NCI-H526 (cell line): ENCODE results near the gene SEMA5A.

Source experiments
- DNase-seq, 2 experiments: peaks; one replicate each; lab custom pipeline; 2025; lab: John Stamatoyannopoulos, UW

SEMA5A gene

DNA sequence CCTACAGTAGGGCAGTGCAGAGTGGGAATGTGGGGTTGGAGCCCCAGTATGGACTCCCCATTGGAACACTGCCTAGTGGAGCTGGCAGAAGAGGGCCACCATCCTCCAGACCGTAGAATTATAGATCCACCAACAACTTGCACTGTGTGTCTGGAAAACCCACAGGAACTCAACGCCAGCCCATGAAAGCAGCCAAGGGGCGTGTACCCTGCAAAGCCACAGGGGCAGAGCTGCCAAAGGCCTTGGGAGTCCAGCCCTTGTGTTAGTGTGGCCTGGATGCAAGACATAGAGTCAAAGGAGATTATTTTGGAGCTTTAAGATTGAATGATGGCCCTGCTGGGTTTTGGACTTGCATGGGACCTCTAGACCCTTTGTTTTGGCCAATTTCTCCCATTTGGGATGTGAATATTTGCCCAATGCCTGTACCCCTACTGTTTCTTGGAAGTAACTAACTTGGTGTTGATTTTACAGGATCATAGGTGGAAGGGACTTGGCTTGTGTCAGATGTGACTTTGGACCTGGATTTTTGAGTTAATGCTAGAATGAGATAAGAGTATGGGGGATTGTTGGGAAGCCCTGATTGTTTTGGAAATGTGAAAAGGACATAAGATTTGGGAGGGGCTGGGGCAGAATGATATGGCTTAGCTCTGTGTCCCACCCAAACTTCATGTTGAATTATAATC, 266.8 kb downstream of the SEMA5A start:
- DNase-seq: no peak

DNA sequence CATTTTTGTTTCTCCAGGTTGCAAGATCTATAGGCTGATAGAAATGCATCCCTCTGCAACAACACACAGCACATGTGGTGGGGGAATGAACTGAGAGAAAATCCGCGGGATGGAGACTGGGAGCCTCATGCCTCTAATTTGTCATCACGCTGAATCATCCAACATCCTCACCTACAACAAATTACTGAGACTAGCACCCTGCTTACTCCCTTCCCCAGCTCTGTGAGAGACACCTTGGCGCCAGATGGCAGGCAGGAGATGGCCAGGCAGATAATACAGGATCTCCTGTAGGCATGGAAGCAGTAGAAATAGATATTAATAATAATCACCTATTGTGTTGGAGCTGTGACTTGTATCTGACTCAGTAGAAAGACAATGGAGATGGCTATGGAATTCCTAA, 276.9 kb downstream of the SEMA5A start:
- DNase-seq: no peak

DNA sequence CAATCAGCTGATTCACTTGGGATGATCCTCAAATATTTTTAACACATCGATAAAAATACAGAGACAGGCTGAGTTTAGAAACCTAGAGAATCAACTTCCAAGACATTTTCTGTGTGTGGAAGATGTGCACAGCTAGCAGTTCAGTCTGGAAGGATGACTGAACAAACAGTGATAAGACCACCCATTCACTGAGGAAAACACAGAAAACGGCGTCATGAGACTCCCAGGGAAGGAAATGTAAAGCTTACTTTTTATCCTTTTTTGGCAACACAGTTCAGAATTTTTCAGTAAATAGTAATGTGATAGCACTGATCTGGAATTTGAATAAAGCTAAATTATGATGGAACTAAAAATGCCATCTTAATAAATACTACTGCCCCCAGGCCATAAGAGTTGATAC, 277.6 kb downstream of the SEMA5A start:
- DNase-seq: no peak

DNA sequence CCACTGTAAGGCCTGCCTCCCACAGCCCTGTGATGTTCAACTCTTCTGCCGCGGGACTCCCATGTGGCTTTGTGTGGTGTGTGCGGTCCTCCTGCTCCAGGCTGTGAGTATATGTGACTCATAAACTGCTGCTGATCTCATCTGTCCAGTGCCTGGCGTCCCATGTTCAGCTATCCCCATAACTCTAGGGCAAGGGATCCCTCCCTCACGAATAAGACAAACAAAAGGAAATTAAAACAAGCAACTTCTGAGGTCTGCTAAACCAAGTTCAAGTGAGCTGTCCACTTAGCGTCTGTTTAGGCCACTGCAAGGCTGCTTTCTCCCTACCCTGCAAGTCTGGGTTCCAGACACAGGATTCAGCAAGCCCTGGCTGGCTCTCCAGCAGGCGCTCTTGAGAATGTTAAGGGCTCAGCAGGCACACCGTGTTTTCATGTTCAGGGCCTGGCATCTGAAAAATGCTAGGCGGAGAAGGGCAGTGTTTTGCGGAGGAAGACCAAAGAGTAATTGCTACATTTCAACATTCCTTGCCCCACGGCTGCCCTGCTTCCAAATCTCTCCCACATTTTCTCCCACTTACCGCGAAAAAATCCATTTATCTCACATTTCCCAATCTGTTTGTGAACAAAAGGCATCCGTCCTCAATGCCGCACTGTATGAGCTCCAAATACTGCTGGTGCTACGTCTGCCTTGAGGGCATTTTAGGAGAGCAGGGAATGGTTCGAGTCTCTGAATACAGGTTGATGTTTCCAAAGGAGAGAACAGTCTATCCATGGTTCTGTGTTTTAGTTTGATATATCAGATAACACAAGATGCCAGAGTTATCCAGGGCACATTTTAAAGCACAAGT, 280.2 kb downstream of the SEMA5A start:
- DNase-seq: no peak

DNA sequence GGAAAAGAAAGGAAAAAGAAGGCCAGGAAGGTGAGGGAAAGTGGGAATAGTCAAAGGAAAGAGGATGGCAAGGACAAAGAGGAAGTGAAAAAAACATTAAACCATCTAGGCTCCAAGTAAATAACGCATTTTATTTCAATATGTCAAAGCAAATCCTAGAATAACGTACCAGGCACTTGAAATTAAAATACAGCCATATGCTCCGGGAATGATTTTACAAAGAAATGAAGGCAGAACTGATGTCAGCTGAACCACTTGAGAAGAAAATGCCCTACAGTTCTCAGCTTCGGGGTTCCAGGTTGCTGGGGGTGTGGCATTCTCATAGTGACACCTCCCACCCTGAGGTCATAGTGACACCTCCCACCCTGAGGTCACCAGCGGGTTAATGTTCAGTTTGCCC, 281.6 kb downstream of the SEMA5A start:
- DNase-seq: no peak

DNA sequence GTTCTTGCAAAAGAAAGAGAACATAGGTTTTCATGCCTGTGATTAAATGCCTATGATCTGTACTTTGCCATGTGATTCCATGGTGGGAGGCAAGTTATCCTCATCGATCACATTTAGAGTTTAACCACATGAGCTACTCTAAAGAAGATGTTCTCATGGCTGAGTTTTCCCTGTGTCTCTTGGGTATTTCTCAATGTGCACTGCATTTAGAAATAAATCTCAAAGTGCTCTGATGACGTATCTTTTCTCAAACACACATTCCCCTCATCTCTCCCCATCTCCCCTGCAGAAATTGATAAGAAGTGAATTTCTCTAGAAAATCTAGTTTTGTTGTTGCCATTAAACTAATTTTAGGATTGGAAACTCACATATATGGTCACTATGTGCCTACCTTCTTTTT, 282.2 kb downstream of the SEMA5A start:
- DNase-seq: no peak

DNA sequence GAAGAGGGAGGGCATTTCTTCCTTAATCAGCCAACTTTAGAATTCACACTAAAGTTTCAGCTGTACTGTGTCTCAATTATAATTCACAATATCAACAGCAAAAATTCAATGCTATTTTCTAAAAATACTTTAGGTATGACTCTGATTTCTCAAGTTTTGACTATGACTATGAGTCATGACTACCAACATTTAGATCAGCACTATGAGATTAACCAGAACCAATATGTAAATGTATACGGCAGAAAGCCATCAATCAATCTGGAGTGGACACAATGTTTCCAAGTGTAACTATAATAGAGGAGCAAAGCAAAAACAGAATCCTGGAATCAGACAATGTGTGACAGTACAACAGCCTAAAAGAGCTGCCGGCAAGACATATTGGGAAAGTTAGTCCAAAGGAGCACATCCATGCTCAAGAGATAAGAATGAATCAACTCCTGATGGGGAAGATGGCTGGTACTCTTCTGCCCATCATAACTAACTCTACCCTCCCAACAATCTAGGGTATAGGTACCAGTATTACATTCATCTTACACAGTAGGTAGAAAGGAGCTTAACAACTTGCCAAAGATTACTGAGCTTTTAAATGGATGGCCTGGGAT, 294.4 kb downstream of the SEMA5A start:
- DNase-seq: no peak

DNA sequence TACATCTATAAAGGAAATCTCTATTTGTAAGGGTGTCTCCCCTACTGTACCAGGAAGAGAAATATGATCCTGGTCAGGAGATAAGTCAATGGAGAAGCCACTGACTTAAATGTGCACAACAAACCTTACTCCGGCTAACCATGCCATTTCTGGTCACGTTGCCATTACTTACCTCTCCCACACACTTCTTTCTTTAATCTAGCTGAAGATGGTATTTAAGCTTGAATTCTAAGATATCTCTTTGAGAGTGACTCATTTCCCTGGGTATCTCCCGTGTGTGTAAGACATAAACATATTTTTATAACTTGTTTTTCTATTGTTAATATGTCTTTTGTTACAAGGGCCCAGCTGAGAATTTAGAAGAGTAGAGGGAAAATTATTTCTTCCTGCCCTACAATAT, 296.6 kb downstream of the SEMA5A start:
- no peak for DNase-seq

DNA sequence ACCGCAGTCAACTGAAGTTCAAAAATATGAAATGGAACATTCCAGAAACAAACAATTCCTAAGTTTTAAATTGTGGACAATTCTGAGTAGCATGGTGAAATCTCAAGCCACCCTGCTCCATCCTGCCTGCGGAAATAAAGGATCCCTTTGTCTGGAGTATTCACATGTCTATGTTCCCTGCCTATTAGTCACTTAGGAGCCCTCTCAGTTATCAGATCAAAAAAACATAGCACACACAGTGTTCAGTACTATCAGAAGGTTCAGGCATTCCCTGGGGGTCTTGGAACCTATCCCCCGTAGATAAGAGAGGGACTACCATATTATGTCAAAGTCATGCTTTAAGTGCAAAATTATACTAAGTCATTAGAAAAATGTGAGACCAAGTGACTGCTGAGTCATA, 300.8 kb downstream of the SEMA5A start:
- DNase-seq: no peak

DNA sequence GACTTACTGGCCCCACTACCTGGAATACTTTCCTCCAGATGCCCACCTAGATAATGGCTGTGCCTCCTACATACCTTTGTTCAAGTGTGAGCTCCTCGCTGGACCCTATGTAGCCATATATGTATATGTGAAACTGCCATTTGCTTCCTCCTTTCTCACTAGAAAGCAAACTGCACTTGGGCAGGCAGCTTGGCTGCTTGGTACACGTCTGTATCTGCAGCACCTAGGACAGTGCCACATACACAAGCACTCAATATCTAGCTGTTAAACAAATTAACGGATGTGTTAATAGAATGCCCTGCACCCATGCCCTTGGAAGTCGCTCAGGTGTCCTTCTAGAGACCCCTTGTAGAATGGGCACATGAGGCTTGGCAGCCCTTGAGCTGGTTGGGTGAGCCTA, 301.5 kb downstream of the SEMA5A start:
- no peak for DNase-seq

DNA sequence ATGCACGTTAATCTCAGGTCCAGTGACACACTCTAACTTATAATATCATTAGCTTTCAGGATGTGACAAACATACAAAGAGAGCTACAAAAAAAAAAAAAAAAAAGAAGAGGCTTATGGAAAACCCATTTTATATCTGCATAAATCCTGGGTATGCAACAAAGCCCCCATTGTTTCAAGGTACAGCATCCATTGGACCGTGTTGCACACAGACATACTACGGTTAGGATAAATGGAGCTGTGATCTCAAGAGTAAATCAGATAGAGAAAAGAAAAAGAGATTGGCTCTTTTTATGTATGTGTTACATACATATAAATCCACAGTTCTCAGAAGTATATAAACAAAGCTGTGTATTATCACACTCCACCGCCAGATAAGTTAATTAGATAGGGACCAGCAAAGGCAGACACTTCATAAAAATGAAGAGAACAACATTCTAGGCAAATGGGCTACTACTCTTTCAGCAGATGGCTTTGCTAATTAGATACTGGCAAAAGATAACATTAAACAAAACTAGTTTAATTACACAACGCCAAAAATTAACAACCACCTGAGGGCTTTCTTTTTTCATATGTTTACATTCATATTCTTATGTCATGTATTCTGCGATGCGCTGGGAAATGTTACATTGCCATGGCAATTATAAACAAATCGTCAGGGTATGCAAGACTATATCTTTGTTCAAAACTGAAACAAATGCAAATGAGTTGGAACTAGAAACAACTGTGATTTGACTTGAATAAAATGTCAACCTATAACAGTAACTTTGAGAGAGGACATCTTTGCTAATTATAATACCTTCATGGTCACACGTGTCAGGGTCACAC, 304.2 kb downstream of the SEMA5A start:
- peak; percentile 93 to 98 for DNase-seq

DNA sequence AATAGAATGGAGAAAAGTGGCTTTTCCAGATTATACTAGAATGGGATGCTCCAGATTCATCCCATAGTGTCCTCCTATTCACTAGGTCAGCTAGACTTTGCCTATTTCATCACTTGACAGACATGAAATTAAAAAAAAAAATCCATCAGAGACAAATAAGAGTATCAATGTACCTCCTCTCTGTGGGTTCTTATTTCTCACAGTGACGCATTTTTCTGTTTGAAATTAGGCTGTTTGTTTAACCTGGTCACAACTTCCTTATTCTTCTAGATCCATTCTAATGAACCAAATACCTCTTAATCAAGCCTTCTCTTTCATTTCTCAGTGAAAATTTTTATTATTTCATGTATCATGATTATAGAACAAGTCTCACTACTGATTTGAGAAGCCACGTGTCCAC, 305.4 kb downstream of the SEMA5A start:
- no peak for DNase-seq

DNA sequence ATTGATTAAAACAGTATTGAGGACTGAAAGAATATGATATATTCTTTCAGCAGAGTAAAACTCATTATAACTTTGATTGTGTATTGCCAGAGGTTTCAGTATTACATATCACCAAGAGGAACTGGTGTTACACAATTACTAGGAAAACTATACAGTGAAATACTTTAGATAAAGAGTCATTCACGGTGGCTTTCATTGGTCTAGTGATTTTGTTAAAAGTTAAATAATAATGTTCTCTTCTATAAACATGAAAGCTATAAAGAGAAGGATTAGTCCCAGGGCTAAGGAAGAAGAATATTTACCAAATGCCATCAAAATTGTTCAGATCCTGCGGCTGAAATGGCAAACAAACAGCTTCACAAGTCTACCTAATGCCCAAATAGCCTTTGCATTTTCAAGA, 306.2 kb downstream of the SEMA5A start:
- no peak for DNase-seq

DNA sequence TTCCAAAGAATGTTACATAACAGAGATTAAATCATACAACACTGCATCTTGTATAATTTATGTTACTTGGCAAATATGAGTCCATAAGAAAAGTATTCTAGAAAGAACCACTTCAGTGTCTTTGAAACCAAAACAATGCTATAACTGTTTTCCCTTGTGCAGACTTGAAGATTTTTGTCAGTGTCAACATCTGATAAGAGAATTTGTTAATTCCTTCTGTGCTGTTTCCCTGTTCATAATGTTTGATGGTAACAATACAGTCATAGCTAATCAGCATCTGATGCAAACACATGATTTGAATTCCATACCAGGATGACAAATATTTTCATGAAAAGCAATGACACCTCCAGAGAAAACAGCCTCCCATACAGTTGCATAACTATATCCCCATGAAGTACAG, 306.8 kb downstream of the SEMA5A start:
- DNase-seq: peak; percentile 18 to 62

DNA sequence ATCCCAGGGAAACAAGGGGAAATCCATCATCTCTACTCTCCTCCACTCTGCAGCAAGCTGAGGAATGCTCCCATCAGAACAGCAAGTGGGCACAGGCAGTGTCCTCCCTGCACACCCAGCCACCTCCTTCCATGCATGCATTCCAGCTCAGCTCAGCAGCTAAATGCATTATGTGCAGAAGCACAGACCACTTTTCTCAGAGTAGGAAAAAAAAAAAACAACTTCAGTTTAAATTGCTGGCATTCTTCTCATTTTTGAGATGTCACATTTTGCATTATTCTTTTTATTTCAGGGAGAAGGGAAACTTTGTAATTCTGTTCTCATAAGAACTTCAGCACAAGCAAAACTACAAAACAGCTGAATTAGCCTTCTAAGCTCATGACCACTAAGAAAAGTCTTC, 312.2 kb downstream of the SEMA5A start:
- DNase-seq: no peak

DNA sequence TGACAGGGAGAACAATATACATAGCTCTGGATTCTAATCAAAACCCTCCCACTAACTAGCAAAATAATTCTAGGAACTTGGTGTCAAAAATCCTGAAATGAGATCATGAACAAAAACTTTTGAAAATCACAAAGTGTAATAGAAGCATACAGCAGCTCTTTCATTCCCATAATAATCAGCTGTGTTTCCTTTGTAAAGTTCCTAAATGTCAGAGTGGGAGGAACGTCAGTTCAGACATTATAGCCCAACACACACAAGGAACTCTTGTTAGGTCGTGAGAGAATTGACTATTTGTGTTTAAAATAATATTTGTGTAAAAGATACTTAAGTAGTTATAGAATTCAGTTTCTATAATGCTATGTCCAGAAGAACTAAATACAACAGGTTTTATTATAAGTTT, 312.8 kb downstream of the SEMA5A start:
- DNase-seq: no peak

DNA sequence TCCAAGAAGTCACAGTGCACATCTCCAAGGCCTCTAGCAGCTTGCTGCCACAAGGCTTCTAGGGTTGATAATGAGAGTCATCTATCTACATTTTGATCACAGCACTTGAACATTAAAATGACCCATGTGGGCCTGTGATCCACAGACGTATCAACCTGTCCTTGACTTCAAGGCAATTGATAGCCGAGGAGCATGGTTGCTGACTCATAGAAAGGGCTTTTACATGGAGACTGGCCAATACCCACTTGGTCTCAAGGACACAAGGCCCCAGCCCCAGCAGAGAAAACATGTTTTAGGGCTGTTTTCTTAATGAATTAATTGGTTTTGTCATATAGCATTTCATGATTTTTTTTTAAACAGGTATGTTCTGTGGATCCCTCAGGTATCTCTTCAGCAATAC, 314.0 kb downstream of the SEMA5A start:
- no peak for DNase-seq

DNA sequence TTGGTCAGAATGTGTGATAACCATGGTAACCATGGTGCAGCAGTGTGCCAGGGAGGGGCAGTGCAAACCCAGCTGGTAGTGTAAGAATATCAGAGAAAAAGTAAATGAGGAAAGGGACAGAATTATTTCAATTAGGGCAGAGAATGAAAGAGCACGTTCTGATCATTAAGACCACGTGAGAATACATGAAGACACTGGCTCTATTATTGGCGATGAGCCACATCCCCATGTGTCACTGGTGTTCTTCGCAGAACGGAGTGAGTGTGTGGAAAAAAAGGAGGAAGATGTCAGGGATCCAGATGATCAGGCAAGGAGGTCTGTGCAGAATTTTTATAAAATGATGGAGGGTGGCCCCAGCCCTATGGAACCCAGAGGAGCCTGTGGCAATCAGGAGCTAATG, 315.5 kb downstream of the SEMA5A start:
- no peak for DNase-seq

DNA sequence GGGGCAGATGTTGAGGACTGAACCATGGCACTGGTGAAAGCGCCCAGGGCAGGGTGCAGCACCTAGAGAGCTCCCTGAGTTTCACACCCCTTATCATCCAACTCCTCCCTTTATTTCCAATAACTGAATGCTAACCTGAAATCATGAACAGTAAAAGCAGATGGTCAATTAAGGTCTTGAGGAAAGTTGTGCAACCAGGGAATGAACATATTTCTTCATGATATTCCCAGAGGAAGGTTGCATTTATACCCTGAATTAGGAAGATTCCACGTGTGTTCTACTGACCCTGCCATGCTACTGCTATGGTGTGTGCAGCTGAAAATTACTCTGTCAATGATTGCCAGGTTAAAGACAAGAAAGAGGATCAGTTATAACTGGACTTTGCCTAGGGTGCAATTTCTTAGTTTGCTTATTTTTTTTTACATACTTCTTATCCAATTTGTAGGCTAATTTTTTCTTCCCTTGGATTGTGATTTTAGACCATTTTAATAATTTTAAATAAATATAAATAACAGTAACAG, 319.8 kb downstream of the SEMA5A start:
- no peak for DNase-seq

DNA sequence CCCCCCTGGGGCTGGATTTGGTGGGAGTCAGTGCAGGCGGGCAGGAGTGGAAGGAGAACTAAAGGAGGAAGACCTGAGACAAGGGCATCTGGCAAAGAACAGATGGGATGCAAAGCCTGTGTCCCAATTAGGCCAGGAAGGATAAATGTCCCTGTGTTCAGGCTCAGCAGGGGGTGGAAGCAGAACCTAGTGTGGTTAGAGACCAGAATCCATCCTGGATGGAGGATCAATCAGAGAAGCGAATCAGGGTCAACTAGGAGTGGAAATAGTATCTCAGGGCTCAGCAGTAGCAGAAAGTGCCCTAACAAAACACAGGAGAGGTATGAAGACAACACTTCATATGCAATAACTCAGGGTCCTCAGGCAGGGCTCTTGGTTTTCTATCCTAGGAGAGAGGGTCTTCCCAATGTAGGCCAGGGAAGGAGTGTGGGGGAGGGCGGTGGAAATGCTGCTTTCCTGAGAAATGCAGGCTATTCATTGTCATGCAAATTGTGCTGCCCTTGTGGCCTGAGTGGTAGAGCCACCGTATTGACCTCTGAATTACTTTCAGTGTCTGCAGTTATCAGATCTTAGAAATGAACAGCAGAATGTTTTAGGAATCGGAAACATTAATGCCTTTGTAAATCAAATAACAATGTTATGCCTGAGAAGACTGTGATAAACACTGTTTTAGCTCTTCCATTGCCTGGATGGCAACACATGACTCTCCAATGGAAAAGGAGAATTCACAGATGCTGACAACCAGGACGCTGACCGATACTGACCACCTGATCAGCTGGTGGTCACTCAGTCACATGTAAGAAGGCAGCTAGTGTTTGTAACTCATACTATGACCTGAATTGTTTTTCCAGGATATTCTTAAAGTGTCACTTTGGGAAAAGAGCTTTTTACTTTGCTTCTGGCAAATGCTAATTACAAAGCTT, 323.6 kb downstream of the SEMA5A start:
- DNase-seq: no peak

DNA sequence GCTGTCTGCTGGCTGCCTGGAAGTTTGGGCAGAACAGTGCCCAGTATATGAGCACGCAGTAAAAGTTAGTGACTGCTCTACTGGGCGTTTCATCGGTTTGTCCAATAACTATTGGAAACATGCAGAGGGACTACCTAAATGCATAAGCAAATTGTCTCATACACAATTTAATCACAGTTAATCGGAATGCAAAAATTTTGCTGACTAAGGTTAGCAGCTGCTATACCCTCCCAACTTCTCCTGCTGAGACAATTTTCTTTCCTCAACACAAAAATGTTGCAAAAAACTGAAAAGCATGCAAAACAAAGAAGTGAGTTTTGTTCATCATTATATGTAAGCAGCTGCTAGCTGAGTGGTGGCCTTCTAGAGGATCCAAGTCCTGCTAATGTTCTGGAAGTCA, 327.5 kb downstream of the SEMA5A start:
- no peak for DNase-seq
